Esophagus muscularis mucosa (tissue), 4 donors: ENCODE results near the gene PLPP4.

Experiments
- EP300 ChIP-seq: sonication (generic); formaldehyde crosslinking; IDR thresholded peaks from one replicate; pipeline ENCODE4 v1.6.1; 2017; ENCODE audit warnings: antibody characterized with exemption
- POLR2AphosphoS5 ChIP-seq, 2 donors: sonication (generic); formaldehyde crosslinking; IDR thresholded peaks; one replicate each; pipeline ENCODE4 v1.6.1; 2017; ENCODE audit warnings: antibody characterized with exemption in 2 of 2
- TF ChIP-seq, protein P1 (sequence below), 3 experiments: fragments of 200-600 bp in 2 of 3; fragments of 450-650 bp in 1 of 3; sonication (generic) in 2 of 3; IDR thresholded peaks; one replicate each; pipeline ENCODE4 v1.5.1; 2017 to 2019; ENCODE audit warnings: antibody characterized with exemption in 3 of 3, mild to moderate bottlenecking in 2 of 3, moderate library complexity in 1 of 3

DNA sequence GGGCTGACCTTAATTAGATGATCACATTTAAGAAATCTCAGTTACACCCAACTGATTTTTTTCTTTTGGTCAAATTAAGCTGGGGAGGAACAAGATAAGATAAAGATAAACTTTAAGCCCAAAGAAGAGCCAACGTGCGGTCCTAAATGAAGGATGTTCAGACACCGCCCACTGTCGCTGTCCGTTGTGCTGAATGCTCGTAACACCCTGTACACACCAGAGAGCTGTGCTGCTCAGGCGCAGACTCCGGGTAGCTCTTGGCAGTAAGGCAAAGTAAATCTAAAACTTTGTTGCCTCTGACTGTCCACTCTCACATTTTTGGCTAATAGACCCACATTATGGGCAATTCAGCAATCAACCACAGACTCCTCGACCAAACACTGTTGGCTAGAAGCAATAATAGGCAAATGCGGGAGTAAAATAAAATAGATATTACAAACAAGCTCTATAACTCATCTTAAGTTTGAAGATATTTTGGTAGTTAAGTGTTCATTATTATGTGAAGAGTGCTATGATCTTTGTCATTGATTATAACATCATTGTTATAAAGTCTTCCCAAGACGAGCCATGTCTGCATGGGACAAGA is 57.1 kb downstream of the PLPP4 start:
- TF ChIP-seq, protein P1, sequence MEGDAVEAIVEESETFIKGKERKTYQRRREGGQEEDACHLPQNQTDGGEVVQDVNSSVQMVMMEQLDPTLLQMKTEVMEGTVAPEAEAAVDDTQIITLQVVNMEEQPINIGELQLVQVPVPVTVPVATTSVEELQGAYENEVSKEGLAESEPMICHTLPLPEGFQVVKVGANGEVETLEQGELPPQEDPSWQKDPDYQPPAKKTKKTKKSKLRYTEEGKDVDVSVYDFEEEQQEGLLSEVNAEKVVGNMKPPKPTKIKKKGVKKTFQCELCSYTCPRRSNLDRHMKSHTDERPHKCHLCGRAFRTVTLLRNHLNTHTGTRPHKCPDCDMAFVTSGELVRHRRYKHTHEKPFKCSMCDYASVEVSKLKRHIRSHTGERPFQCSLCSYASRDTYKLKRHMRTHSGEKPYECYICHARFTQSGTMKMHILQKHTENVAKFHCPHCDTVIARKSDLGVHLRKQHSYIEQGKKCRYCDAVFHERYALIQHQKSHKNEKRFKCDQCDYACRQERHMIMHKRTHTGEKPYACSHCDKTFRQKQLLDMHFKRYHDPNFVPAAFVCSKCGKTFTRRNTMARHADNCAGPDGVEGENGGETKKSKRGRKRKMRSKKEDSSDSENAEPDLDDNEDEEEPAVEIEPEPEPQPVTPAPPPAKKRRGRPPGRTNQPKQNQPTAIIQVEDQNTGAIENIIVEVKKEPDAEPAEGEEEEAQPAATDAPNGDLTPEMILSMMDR (IDR thresholded peaks at IDR 0.05) = no peak
- TF ChIP-seq POLR2AphosphoS5 (IDR thresholded peaks at IDR 0.05) (no peak), EP300 (no peak)
